CD4-positive, alpha-beta memory T cell (primary cell): ENCODE data around the gene IL4I1. TPM values are rescaled to one million over a fixed set of nuclear protein-coding genes. Genes with fewer than 3 reads are reported as not detected.
A peak's percentile ranks its signal among the peaks of the same experiment; 100 is the strongest.

Experiments used
- CTCF ChIA-PET: fragments of 350-600 bp; sonication (Branson Sonifier 250); formaldehyde crosslinking; loops from one replicate; lab custom pipeline; 2021; ENCODE audit warnings: inconsistent platforms; ENCODE audit not compliant: partially characterized antibody; lab: Charles Lee
- POLR2A ChIA-PET: fragments of 350-600 bp; sonication (Branson Sonifier 250); formaldehyde crosslinking; loops from one replicate; lab custom pipeline; 2021; ENCODE audit not compliant: partially characterized antibody; lab: Charles Lee
- DNase-seq, 5 donors: peaks; one replicate each; pipeline versions ENCODE4 v3.0.0 to v3.0.0-alpha.2; 2020 to 2022; ENCODE audit warnings: mixed read lengths in 1 of 5
- H3K27ac ChIP-seq: one replicate; pipeline ENCODE4 v1.7.0; 2013; ENCODE audit warnings: low read depth, low read length
- H3K27me3 ChIP-seq: 2 replicates; pipeline ENCODE4 v1.7.0; 2013; ENCODE audit warnings: mild to moderate bottlenecking, low read length, moderate library complexity; ENCODE audit not compliant: insufficient read depth
- H3K36me3 ChIP-seq: 2 replicates; pipeline ENCODE4 v1.7.0; 2013; ENCODE audit warnings: mild to moderate bottlenecking, low read length, moderate library complexity; ENCODE audit not compliant: insufficient read depth
- H3K4me1 ChIP-seq: 2 replicates; pipeline ENCODE4 v1.7.0; 2013; ENCODE audit warnings: mild to moderate bottlenecking, low read length, moderate library complexity; ENCODE audit not compliant: insufficient read depth
- H3K4me3 ChIP-seq, 2 donors: one replicate each; pipeline ENCODE4 v1.7.0; 2013; ENCODE audit warnings: low read length in 2 of 2, mild to moderate bottlenecking in 1 of 2
- H3K9me3 ChIP-seq, 2 donors: one replicate each; pipeline ENCODE4 v1.7.0; 2013; ENCODE audit warnings: low read length in 2 of 2, control low read depth in 1 of 2; ENCODE audit not compliant: control insufficient read depth in 1 of 2
- H3K27ac Mint-ChIP-seq, 7 donors: one replicate each; pipeline ENCODE4 v1.8.0; 2020 to 2021; ENCODE audit warnings: mixed read lengths in 7 of 7, mild to moderate bottlenecking in 6 of 7, inconsistent platforms in 3 of 7, moderate library complexity in 3 of 7
- H3K27me3 Mint-ChIP-seq, 2 donors: one replicate each; pipeline ENCODE4 v1.8.0; 2020 to 2021; ENCODE audit warnings: mixed read lengths in 2 of 2
- H3K36me3 Mint-ChIP-seq, 2 donors: one replicate each; pipeline ENCODE4 v1.8.0; 2020 to 2021; ENCODE audit warnings: mixed read lengths in 2 of 2, inconsistent platforms in 1 of 2, mild to moderate bottlenecking in 1 of 2
- H3K4me1 Mint-ChIP-seq, 4 donors: one replicate each; pipeline ENCODE4 v1.8.0; 2020 to 2021; ENCODE audit warnings: mixed read lengths in 4 of 4, mild to moderate bottlenecking in 1 of 4
- H3K4me3 Mint-ChIP-seq, 8 donors: one replicate each; pipeline ENCODE4 v1.8.0; 2020 to 2021; ENCODE audit warnings: mixed read lengths in 8 of 8, mild to moderate bottlenecking in 7 of 8, moderate library complexity in 6 of 8, inconsistent platforms in 3 of 8
- H3K9me3 Mint-ChIP-seq, 8 donors: one replicate each; pipeline ENCODE4 v1.8.0; 2020 to 2021; ENCODE audit warnings: mixed read lengths in 8 of 8, mild to moderate bottlenecking in 5 of 8, inconsistent platforms in 3 of 8, moderate library complexity in 1 of 8
- intact Hi-C: fragments of 100-400 bp; cut with micrococcal nuclease; formaldehyde crosslinking; loops from one replicate; pipeline ENCODE4 v1.15.1; 2023
- polyA plus RNA-seq, 2 donors: library from polyadenylated mRNA; unstranded; fragments of 300-500 nt; fragmentation: Illumina TruSeq; gene quantifications; one replicate each; pipeline ENCODE4 v1.2.3, GENCODE V29; 2021
- total RNA-seq, 2 experiments: library from RNA; stranded (reverse); gene quantifications; one replicate each; pipeline ENCODE4 v1.2.3, GENCODE V29; 2021

The IL4I1 gene
- total and polyA plus RNA-seq, 4 experiments from 2014 or later = 2.6 to 10.4 (median 6.4) TPM

- Mint-ChIP-seq H3K27me3 (no peaks in the 10 kb centered on the region), H3K9me3 (peaks cover 0 to 7% (median 0%) of the 10 kb centered on the region in 8 donors), H3K4me3 (peak overlapping the region in 7 of 8 donors; percentile 26 to 99 (median 99)), H3K27ac (peak overlapping the region; percentile 57 to 99 (median 97)), H3K36me3 (peaks cover 21 to 26% of the 10 kb centered on the region in 2 donors), H3K4me1 (peaks cover 33 to 70% (median 52%) of the 10 kb centered on the region in 4 donors)
- POLR2A ChIA-PET = interaction anchor here (0.5 to 4.6 kb wide), 10 partner anchors 8 to 581 kb away, joined by 3 to 47 read pairs (median 8); partner anchors contain the start of genes AKT1S1, FUZ, IL4I1 and JOSD2
- Histone ChIP-seq H3K27ac (peak overlapping the region; percentile 96), H3K27me3 (no peaks in the 10 kb centered on the region), H3K4me3 (no peak overlapping the region), H3K4me1 (peaks cover 51% of the 10 kb centered on the region), H3K36me3 (peaks cover 13% of the 10 kb centered on the region), H3K9me3 (no peaks in the 10 kb centered on the region)
- CTCF ChIA-PET = no interaction called here
- intact Hi-C loops = loop anchor here (5.0 kb wide), 1 partner anchor 163 kb away; the partner anchor contains the start of gene AP2A1
- DNase-seq = peak in 1 of 5 donors; percentile 56
These were observed 33.9 kb upstream of the IL4I1 start for GRCh38 chr19:49930483-49931011.

GRCh38 chr19:49929611-49930482 is 33.2 kb upstream of the IL4I1 start:
- intact Hi-C loops = loop anchor here (1.0 to 5.0 kb wide), 7 partner anchors 33 to 875 kb away; partner anchors contain the start of genes AKT1S1, AP2A1, IL4I1 and MED25
- H3K27ac ChIP-seq = peak overlapping the region; percentile 96
- H3K36me3 ChIP-seq = peaks cover 13% of the 10 kb centered on the region
- H3K27me3 Mint-ChIP-seq = no peaks in the 10 kb centered on the region
- POLR2A ChIA-PET = interaction anchor here (0.5 to 4.6 kb wide), 22 partner anchors 9 to 964 kb away, joined by 3 to 47 read pairs (median 5); partner anchors contain the start of genes AKT1S1, AP2A1, BCL2L12 and FUZ
- no peaks in the 10 kb centered on the region for H3K9me3 ChIP-seq
- peak overlapping the region; percentile 97 to 99 (median 98) for H3K4me3 Mint-ChIP-seq
- H3K4me1 ChIP-seq = peaks cover 57% of the 10 kb centered on the region
- DNase-seq = peak; percentile 94 to 97 (median 96)
- peak overlapping the region; percentile 93 to 99 for H3K4me3 ChIP-seq
- peaks cover 0 to 7% (median 0%) of the 10 kb centered on the region in 8 donors for H3K9me3 Mint-ChIP-seq
- peaks cover 36 to 74% (median 57%) of the 10 kb centered on the region in 4 donors for H3K4me1 Mint-ChIP-seq
- H3K36me3 Mint-ChIP-seq = peaks cover 25 to 30% of the 10 kb centered on the region in 2 donors
- H3K27me3 ChIP-seq = no peaks in the 10 kb centered on the region
- H3K27ac Mint-ChIP-seq = peak overlapping the region; percentile 96 to 99 (median 98)
- CTCF ChIA-PET = interaction anchor here (0.8 to 3.1 kb wide), 3 partner anchors 9 to 61 kb away, joined by 3 to 15 read pairs (median 4); no protein-coding TSS in a partner anchor

GRCh38 chr19:49929121-49929610 is 32.5 kb upstream of the IL4I1 start, which contains the start of the genes ATF5 and NUP62:
TSS of gene ATF5 (plus strand) at chr19:49929205. CDS start at chr19:49930851, 1,646 bp downstream.
TSS of gene NUP62 (minus strand) at chr19:49929504. CDS start at chr19:49909807, 19,697 bp downstream.
- H3K27me3 ChIP-seq = no peaks in the 10 kb centered on the region
- POLR2A ChIA-PET = interaction anchor here (0.6 to 4.6 kb wide), 24 partner anchors 9 to 1249 kb away, joined by 3 to 47 read pairs (median 5); partner anchors contain the start of genes AKT1S1, AP2A1, BCL2L12 and FUZ
- H3K27ac ChIP-seq = peak within 1 kb of the TSS; percentile 96
- H3K36me3 ChIP-seq = peaks cover 20% of the 10 kb centered on the region
- Mint-ChIP-seq H3K27ac (peak within 1 kb of the TSS; percentile 96 to 99 (median 98)), H3K4me3 (peak within 1 kb of the TSS; percentile 97 to 99 (median 98)), H3K9me3 (peaks cover 0 to 7% (median 0%) of the 10 kb centered on the region in 8 donors), H3K27me3 (no peaks in the 10 kb centered on the region), H3K36me3 (peaks cover 25 to 30% of the 10 kb centered on the region in 2 donors), H3K4me1 (peaks cover 36 to 74% (median 59%) of the 10 kb centered on the region in 4 donors)
- CTCF ChIA-PET = interaction anchor here (0.5 to 3.1 kb wide), 5 partner anchors 9 to 435 kb away, joined by 3 to 15 read pairs (median 4); partner anchors contain the start of gene PNKP
- DNase-seq = peak; percentile 91 to 95 (median 93)
- peaks cover 57% of the 10 kb centered on the region for H3K4me1 ChIP-seq
- H3K9me3 ChIP-seq = no peaks in the 10 kb centered on the region
- intact Hi-C loops = loop anchor here (1.0 to 2.0 kb wide), 6 partner anchors 32 to 876 kb away; partner anchors contain the start of genes AKT1S1, IL4I1, MED25 and PTOV1
- H3K4me3 ChIP-seq = peak within 1 kb of the TSS; percentile 93 to 99

GRCh38 chr19:49927526-49928264 is 31.0 kb upstream of the IL4I1 start:
- no peaks in the 10 kb centered on the region for H3K9me3 ChIP-seq
- Mint-ChIP-seq H3K27ac (peak overlapping the region; percentile 52 to 98 (median 95)), H3K36me3 (peaks cover 25 to 36% of the 10 kb centered on the region in 2 donors), H3K4me3 (peak overlapping the region; percentile 97 to 99 (median 98)), H3K27me3 (no peaks in the 10 kb centered on the region), H3K9me3 (peaks cover 0 to 7% (median 0%) of the 10 kb centered on the region in 8 donors), H3K4me1 (peaks cover 34 to 69% (median 51%) of the 10 kb centered on the region in 4 donors)
- peaks cover 34% of the 10 kb centered on the region for H3K36me3 ChIP-seq
- CTCF ChIA-PET = interaction anchor here (1.0 to 3.1 kb wide), 2 partner anchors 11 to 56 kb away, joined by 3 to 15 read pairs; no protein-coding TSS in a partner anchor
- H3K27me3 ChIP-seq = no peaks in the 10 kb centered on the region
- H3K4me3 ChIP-seq = no peak overlapping the region
- intact Hi-C loops = loop anchor here (2.0 kb wide), 4 partner anchors 31 to 877 kb away; partner anchors contain the start of genes IL4I1, MED25 and PTOV1
- peaks cover 55% of the 10 kb centered on the region for H3K4me1 ChIP-seq
- no peak for DNase-seq
- H3K27ac ChIP-seq = peak overlapping the region; percentile 96
- POLR2A ChIA-PET = interaction anchor here (1.7 to 4.6 kb wide), 5 partner anchors 9 to 118 kb away, joined by 4 to 47 read pairs (median 14); partner anchors contain the start of genes AKT1S1, IL4I1 and TBC1D17

GRCh38 chr19:49926515-49926914 is 29.8 kb upstream of the IL4I1 start:
- peak overlapping the region in 2 of 7 donors; percentile 48 to 59 for H3K27ac Mint-ChIP-seq
- Histone ChIP-seq H3K27ac (no peak overlapping the region), H3K27me3 (no peaks in the 10 kb centered on the region), H3K36me3 (peaks cover 34% of the 10 kb centered on the region), H3K4me3 (no peak overlapping the region), H3K9me3 (no peaks in the 10 kb centered on the region), H3K4me1 (peaks cover 50% of the 10 kb centered on the region)
- no peak for DNase-seq
- peak overlapping the region in 2 of 8 donors; percentile 10 to 38 for H3K4me3 Mint-ChIP-seq
- H3K36me3 Mint-ChIP-seq = peaks cover 18 to 43% of the 10 kb centered on the region in 2 donors
- ChIA-PET POLR2A (no interaction called here), CTCF (no interaction called here)
- no peaks in the 10 kb centered on the region for H3K27me3 Mint-ChIP-seq
- intact Hi-C loops = no loop called here
- H3K9me3 Mint-ChIP-seq = peaks cover 0 to 7% (median 0%) of the 10 kb centered on the region in 8 donors
- H3K4me1 Mint-ChIP-seq = peaks cover 32 to 71% (median 49%) of the 10 kb centered on the region in 4 donors

GRCh38 chr19:49925486-49925885 is 28.8 kb upstream of the IL4I1 start:
- H3K27me3 Mint-ChIP-seq = no peaks in the 10 kb centered on the region
- Histone ChIP-seq H3K4me1 (peaks cover 45% of the 10 kb centered on the region), H3K27ac (no peak overlapping the region), H3K9me3 (no peaks in the 10 kb centered on the region), H3K4me3 (no peak overlapping the region), H3K27me3 (no peaks in the 10 kb centered on the region), H3K36me3 (peaks cover 38% of the 10 kb centered on the region)
- POLR2A ChIA-PET = no interaction called here
- peak overlapping the region in 2 of 8 donors; percentile 4 to 26 for H3K4me3 Mint-ChIP-seq
- H3K27ac Mint-ChIP-seq = no peak overlapping the region
- H3K36me3 Mint-ChIP-seq = peaks cover 24 to 50% of the 10 kb centered on the region in 2 donors
- CTCF ChIA-PET = interaction anchor here (0.7 kb wide), 1 partner anchor 15 kb away, joined by 3 read pairs; no protein-coding TSS in a partner anchor
- intact Hi-C loops = no loop called here
- DNase-seq = no peak
- H3K4me1 Mint-ChIP-seq = peaks cover 30 to 72% (median 49%) of the 10 kb centered on the region in 4 donors
- H3K9me3 Mint-ChIP-seq = peaks cover 0 to 7% (median 0%) of the 10 kb centered on the region in 8 donors
